Panc1 (cell line): ENCODE measurements around the gene DLG3. TPM values are rescaled to one million over a fixed set of nuclear protein-coding genes. Genes with fewer than 3 reads are reported as not detected.

ENCODE experiments used
- ATAC-seq: fragments of 200-7000 bp; cut with Tn5 transposase; 2 replicates; pipeline ENCODE4 v1.9.1; 2020; ENCODE audit warnings: mild to moderate bottlenecking, moderate library complexity
- BruUV-seq: library from RNA; stranded (reverse); fragments of 400-500 nt; replicated peaks from 2 replicates; lab custom pipeline; 2021; lab: Mats Ljungman, UMichigan
- CTCF ChIA-PET: fragments of 300-600 bp; sonication (Branson Sonifier 250); formaldehyde crosslinking; loops from one replicate; lab custom pipeline; 2022; ENCODE audit warnings: antibody characterized with exemption; lab: Charles Lee
- POLR2A ChIA-PET: fragments of 300-600 bp; sonication (Branson Sonifier 250); formaldehyde crosslinking; loops from one replicate; lab custom pipeline; 2022; ENCODE audit warnings: antibody characterized with exemption; lab: Charles Lee
- DNase-seq: peaks from one replicate; pipeline ENCODE4 v3.0.0-alpha.2; 2010; ENCODE audit warnings: low read depth, low spot score
- H3K27ac ChIP-seq: 2 replicates; pipeline ENCODE4 v1.5.1; 2011; ENCODE audit warnings: mild to moderate bottlenecking, low read length, inconsistent platforms
- H3K27me3 ChIP-seq: fragments of 200-500 bp; sonication (Bioruptor generic); 2 replicates; pipeline ENCODE4 v1.6.0; 2014; ENCODE audit warnings: low read length, inconsistent platforms; ENCODE audit not compliant: control insufficient read depth, insufficient read depth
- H3K36me3 ChIP-seq: fragments of 200-500 bp; sonication (Bioruptor generic); 2 replicates; pipeline ENCODE4 v1.5.1; 2014; ENCODE audit warnings: inconsistent platforms, mild to moderate bottlenecking, low read length, moderate library complexity; ENCODE audit not compliant: control insufficient read depth, insufficient read depth
- H3K4me1 ChIP-seq: 2 replicates; pipeline ENCODE4 v1.5.1; 2011; ENCODE audit warnings: inconsistent platforms, mild to moderate bottlenecking, low read length, moderate library complexity; ENCODE audit not compliant: control insufficient read depth, insufficient read depth
- H3K4me3 ChIP-seq, 2 experiments: 2 replicates each; pipeline ENCODE4 v1.5.1; 2011 to 2012; ENCODE audit warnings: low read depth in 2 of 2, low read length in 2 of 2, mild to moderate bottlenecking in 2 of 2, inconsistent platforms in 1 of 2, moderate library complexity in 1 of 2
- H3K9me3 ChIP-seq: fragments of 200-500 bp; sonication (Bioruptor generic); 2 replicates; pipeline ENCODE4 v1.5.1; 2014; ENCODE audit warnings: low read depth, mild to moderate bottlenecking, inconsistent platforms, low read length, moderate library complexity; ENCODE audit not compliant: control insufficient read depth, insufficient read depth
- POLR2AphosphoS5 ChIP-seq: IDR thresholded peaks from 2 replicates; pipeline ENCODE4 v1.6.1; 2012; ENCODE audit warnings: mild to moderate bottlenecking, low read depth, low read length, moderate library complexity
- SIN3A ChIP-seq: IDR thresholded peaks from 2 replicates; pipeline ENCODE4 v1.6.1; 2012; ENCODE audit warnings: low read depth, mild to moderate bottlenecking, low read length, moderate library complexity, borderline replicate concordance; ENCODE audit not compliant: insufficient read depth
- TCF7L2 ChIP-seq: IDR thresholded peaks from 2 replicates; pipeline ENCODE4 v1.6.1; 2011; ENCODE audit warnings: mild to moderate bottlenecking, low read depth, low read length, inconsistent platforms
- in situ Hi-C: cut with HindIII; loops from 2 replicates; pipeline ENCODE4 v1.10.0; 2016; ENCODE audit warnings: low sequenced_read_pairs, low pct_unique_long_range_greater_than_20kb
- intact Hi-C: fragments of 100-400 bp; cut with micrococcal nuclease; formaldehyde crosslinking; loops from one replicate; pipeline ENCODE4 v1.10.0; 2022; ENCODE audit not compliant: unreplicated experiment
- total RNA-seq: library from RNA; stranded (reverse); gene quantifications from one replicate; pipeline ENCODE4 v1.2.1, GENCODE V29; 2021; ENCODE audit not compliant: unreplicated experiment
- TF ChIP-seq, protein P1 (sequence below), 2 experiments: IDR thresholded peaks; 2 replicates each; pipeline ENCODE4 v1.6.1; 2011 to 2012; ENCODE audit warnings: low read depth in 2 of 2, control low read depth in 1 of 2, low read length in 1 of 2, mild to moderate bottlenecking in 1 of 2, moderate library complexity in 1 of 2; ENCODE audit not compliant: insufficient read depth in 1 of 2
- TF ChIP-seq, protein P2 (sequence below): fragments of 450-650 bp; IDR thresholded peaks from 2 replicates; pipeline ENCODE4 v1.5.1; 2017; ENCODE audit warnings: mild to moderate bottlenecking

DLG3 gene
- total RNA-seq, 1 experiment from 2014 or later = 3.0 TPM

DNA sequence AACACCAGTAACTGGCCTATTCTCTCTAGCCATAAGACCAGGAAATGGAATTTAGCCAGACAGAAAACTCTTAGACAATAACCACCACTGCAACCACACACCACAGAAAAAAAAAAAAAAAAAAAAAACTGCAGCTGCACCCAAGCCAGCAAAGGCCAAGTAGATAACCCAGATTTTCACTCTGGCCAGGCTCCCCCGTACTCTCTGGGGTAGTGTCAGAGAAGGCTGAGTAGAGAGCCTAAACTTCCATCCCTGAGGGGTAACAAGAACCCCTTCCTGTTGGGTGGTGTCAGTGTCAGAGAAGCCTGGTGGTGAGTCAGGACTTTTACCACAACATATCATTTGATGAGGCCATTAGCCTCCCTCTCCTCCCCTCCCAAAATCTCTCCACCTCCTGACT lies 5.6 kb upstream of the DLG3 start:
- POLR2A ChIA-PET = no interaction called here
- in situ Hi-C loops (no loop called here), intact Hi-C loops (no loop called here)
- ATAC-seq (no peak), DNase-seq (no peak)
- no peak overlapping the region for H3K4me3 ChIP-seq
- H3K27me3 ChIP-seq = peaks cover 6% of the 10 kb centered on the region; the same call in 1 of the 2 replicates
- peaks cover 3% of the 10 kb centered on the region; the same call in 1 of the 2 replicates for H3K4me1 ChIP-seq
- CTCF ChIA-PET = no interaction called here
- no peak overlapping the region for H3K27ac ChIP-seq
- BruUV-seq = no TSS peak
- H3K9me3 ChIP-seq = no peaks in the 10 kb centered on the region
- TF ChIP-seq, protein P1, sequence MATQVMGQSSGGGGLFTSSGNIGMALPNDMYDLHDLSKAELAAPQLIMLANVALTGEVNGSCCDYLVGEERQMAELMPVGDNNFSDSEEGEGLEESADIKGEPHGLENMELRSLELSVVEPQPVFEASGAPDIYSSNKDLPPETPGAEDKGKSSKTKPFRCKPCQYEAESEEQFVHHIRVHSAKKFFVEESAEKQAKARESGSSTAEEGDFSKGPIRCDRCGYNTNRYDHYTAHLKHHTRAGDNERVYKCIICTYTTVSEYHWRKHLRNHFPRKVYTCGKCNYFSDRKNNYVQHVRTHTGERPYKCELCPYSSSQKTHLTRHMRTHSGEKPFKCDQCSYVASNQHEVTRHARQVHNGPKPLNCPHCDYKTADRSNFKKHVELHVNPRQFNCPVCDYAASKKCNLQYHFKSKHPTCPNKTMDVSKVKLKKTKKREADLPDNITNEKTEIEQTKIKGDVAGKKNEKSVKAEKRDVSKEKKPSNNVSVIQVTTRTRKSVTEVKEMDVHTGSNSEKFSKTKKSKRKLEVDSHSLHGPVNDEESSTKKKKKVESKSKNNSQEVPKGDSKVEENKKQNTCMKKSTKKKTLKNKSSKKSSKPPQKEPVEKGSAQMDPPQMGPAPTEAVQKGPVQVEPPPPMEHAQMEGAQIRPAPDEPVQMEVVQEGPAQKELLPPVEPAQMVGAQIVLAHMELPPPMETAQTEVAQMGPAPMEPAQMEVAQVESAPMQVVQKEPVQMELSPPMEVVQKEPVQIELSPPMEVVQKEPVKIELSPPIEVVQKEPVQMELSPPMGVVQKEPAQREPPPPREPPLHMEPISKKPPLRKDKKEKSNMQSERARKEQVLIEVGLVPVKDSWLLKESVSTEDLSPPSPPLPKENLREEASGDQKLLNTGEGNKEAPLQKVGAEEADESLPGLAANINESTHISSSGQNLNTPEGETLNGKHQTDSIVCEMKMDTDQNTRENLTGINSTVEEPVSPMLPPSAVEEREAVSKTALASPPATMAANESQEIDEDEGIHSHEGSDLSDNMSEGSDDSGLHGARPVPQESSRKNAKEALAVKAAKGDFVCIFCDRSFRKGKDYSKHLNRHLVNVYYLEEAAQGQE (IDR thresholded peaks at IDR 0.05; ENCODE audit: insufficient read depth in 1 of 2, low read depth in 2 of 2, low read length in 1 of 2) = no peak
- H3K36me3 ChIP-seq = no peaks in the 10 kb centered on the region

DNA sequence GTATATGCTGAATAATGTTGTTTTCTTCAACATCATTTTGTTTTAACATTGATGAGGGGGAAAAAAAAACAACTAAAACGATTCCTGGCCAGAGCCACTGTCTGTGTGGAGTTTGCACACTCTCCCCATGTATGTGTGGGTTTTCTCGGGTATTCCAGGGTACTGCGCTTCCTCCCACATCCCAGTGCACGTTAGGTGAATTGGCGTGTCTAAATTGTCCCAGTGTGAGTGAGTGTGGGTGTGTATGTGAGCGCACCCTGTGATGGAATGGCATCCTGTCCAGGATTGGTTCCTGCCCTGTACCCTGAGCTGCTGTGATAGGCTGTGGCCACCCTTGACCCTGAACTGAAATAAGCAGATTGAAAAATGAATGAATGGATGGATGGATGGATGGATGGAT lies 2.4 kb upstream of the DLG3 start:
- BruUV-seq = no TSS peak
- no peak for DNase-seq
- intact Hi-C loops = no loop called here
- Histone ChIP-seq H3K27ac (no peak overlapping the region), H3K27me3 (peaks cover 8% of the 10 kb centered on the region), H3K4me3 (no peak overlapping the region), H3K9me3 (no peaks in the 10 kb centered on the region), H3K36me3 (no peaks in the 10 kb centered on the region), H3K4me1 (no peaks in the 10 kb centered on the region)
- ChIA-PET CTCF (no interaction called here), POLR2A (no interaction called here)
- in situ Hi-C loops = no loop called here
- ATAC-seq = no peak
- TF ChIP-seq SIN3A = no peak
- TF ChIP-seq, protein P1 (IDR thresholded peaks at IDR 0.05; ENCODE audit: insufficient read depth in 1 of 2, low read depth in 2 of 2, low read length in 1 of 2) = no peak
- no peak for TF ChIP-seq TCF7L2
- no peak for TF ChIP-seq POLR2AphosphoS5
- TF ChIP-seq, protein P2, sequence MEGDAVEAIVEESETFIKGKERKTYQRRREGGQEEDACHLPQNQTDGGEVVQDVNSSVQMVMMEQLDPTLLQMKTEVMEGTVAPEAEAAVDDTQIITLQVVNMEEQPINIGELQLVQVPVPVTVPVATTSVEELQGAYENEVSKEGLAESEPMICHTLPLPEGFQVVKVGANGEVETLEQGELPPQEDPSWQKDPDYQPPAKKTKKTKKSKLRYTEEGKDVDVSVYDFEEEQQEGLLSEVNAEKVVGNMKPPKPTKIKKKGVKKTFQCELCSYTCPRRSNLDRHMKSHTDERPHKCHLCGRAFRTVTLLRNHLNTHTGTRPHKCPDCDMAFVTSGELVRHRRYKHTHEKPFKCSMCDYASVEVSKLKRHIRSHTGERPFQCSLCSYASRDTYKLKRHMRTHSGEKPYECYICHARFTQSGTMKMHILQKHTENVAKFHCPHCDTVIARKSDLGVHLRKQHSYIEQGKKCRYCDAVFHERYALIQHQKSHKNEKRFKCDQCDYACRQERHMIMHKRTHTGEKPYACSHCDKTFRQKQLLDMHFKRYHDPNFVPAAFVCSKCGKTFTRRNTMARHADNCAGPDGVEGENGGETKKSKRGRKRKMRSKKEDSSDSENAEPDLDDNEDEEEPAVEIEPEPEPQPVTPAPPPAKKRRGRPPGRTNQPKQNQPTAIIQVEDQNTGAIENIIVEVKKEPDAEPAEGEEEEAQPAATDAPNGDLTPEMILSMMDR = no peak
